HG02840 (cell line): ENCODE data around the gene PSEN1.

Experiments used
- ATAC-seq: cut with Tn5 transposase; IDR thresholded peaks from one replicate; pipeline ENCODE4 v1.9.1; 2021; ENCODE audit warnings: mild to moderate bottlenecking, moderate library complexity, moderate number of reproducible peaks; ENCODE audit not compliant: unreplicated experiment, low FRiP score

Gene PSEN1

GRCh38 chr14:73264885-73265720, 128.8 kb downstream of the PSEN1 start:
- no peak for ATAC-seq

- ATAC-seq, result no peak
Observed at GRCh38 chr14:73265721-73266046, 129.4 kb downstream of the PSEN1 start.

- ATAC-seq, result no peak
Observed at GRCh38 chr14:73266317-73266716, 130.0 kb downstream of the PSEN1 start.

- no peak for ATAC-seq
Observed at GRCh38 chr14:73267474-73267873, 131.2 kb downstream of the PSEN1 start.

GRCh38 chr14:73269729-73270531, 133.6 kb downstream of the PSEN1 start:
- peak; percentile 58 for ATAC-seq

GRCh38 chr14:73272393-73272792, 136.1 kb downstream of the PSEN1 start:
- ATAC-seq, result no peak
